Activated CD8-positive, alpha-beta memory T cell treated with anti-CD3 and anti-CD28 coated beads for 4 hours (primary cell): Measurements from ENCODE around the gene CCL18.
"Not testable (repeated sequence)": the region's sequence is repeated elsewhere in the genome, so short reads cannot be mapped to it uniquely, and the experiment has no call there.

Experiments
- DNase-seq, 2 donors: peaks; one replicate each; pipeline ENCODE4 v3.0.0-alpha.2; 2020; ENCODE audit warnings: low read depth in 2 of 2

The CCL18 gene

DNA sequence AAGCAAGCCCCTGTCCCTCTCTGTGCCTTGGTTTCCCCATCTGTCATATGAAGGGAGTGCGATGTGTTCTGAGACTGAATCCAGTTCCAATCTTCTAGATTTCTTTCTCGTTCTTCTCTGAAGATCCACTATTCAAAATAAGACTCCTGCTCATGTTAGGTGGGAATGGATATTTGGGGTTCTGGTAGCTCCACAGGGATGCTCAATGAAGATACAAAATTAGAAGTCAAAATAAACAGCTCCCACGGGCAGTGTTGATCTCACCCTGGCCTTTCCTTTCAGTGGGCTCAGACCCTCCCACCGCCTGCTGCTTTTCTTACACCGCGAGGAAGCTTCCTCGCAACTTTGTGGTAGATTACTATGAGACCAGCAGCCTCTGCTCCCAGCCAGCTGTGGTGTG, 40.2 kb downstream of the CCL18 start:
- DNase-seq = not testable (repeated sequence)

DNA sequence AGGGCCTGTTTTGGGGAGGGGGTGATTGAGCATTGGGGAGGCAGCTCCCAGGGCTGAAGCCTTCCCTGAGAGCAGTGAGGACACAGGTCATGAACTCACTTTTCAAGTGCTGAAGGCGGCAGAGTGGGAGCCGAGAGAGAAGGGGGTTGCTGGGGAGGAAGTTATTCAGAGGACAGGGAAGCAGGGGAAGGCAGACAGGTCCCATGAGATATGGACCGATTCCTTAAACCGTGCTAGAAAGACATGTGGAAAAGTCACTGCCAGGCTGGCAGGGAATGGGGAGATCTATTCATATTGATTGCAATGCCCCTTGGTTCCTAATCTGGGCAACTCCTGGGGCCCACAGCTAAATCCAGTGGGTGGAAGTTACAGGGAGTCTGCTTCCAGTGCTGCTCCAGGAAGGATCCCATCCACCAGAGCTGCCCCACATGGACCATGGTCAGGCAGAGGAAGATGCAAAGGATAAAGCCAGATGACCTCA, 40.7 kb downstream of the CCL18 start:
- DNase-seq = no peak

DNA sequence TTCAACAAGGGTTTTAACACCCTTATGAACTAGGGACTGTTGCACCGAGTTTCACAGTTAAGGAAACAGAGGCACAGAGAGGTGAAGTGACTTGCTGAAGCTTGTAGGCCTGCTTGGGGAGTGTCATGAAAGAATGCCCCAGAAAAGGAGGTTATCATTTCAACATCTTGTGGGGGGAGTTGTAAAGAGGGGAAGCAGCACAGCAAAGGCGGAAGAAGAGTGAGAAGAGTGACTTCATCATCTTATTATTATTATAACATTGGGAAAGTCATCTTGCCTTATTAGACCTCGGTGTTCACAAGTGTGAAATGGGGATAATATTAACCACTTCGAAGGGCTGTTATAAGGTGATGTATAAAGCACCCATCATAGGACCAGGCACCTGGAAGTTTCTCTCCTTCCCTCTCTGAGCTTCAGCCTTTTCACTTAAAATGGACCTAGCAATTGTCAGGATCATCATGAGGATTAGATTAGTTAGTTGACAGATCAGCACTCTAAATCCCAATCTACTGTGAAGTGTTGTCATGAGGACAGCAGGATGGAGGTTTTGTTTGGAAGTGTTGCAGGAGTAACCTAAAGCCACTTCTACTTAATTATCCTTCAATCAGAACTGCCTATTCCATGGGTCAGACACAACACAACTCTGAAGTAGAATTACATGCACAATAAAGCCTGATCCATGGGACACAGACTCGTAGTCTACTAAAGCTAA, 41.9 kb downstream of the CCL18 start:
- DNase-seq = no peak

DNA sequence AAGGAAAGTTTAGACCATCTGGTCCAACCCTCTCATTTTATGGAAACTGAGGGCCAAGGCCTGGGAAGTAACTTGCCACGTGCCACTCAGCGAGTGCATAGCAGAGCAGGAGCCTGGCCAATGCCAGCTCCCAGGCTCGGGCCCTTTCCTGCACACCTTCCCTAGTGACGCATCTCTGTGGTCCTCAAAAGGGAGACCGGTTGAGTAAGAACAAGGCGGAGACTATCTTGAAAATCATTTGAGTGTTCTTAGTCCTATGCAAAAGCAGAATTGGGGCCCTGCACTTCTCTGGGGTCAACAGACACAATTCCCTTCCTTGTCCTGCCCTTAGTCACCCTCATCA, 42.4 kb downstream of the CCL18 start:
- no peak for DNase-seq

DNA sequence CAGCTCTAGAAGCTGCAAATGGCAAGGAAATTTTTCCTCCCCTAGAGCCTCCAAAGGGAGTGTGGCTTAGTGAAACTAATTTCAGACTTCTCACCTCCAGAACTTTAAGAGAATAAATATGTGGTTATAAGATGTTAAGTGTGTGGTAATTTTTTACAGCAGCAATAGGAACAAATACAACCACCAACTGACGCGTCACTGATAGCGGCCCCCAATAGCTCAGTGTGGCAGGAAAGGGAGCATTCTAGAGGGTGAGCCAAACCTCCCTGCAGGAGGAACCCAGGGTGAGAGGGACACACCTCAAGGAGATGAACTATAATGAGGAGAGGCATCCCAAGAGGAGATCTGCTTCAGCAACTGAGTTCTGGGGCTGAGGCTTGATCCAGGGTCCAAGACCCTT, 43.6 kb downstream of the CCL18 start:
- DNase-seq = no peak

DNA sequence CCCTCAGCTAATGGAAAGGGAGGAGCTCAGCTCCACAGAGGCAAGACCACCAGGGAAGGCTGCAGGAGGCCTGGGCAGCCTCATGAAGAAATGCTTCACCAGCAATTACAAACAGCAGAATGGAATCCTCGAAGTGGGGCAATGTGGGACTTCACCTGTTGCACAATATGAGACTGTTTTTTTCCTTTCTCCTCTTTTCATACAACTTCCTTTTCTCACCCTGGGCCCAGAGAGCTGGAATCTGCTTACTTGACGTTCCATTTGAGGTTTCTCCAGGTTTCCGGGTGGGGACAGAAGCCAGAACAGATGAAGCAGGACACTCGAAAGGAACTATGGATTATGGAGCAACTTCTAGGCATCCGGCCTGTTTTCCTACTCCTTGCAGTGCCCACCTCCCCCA, 44.2 kb downstream of the CCL18 start:
- DNase-seq = not testable (repeated sequence)

DNA sequence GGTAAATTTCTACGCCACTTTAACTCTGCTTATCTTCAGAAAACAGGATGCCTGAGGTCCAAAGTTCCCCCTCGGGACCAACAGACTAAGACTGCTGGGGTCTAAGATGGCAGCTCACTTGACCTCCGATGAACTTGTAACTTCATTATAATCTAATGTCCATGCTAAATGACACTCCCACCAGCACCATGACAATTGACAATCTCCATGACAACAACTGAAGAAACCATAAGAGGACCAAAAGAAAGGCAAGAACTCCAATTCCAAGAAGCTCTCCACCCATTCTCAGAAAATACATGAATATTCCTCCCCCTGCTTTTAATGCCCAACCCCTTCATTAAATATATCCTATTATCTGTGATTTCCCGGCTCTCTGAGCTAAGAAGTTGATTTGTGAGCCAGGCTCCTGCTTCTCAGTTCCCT, 47.0 kb downstream of the CCL18 start:
- DNase-seq = no peak

DNA sequence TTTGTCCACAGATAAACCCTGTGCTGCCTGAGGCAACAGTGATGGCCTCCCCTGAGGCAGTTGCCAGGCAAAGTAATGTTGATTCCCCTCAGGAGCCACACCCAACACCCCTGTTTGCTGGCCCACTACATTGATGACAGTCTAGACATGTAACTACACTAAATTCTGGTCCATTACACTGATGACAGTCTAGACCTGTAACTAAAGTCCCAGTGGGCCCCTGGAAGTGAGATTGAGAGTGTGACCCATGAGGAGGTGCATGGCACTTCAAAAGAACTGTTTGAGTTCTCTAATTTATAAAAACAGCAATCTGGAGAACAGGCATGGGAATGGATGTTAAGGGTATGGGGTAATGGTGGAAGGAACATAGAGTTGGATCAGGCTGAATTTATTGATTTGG, 48.5 kb downstream of the CCL18 start:
- no peak for DNase-seq

DNA sequence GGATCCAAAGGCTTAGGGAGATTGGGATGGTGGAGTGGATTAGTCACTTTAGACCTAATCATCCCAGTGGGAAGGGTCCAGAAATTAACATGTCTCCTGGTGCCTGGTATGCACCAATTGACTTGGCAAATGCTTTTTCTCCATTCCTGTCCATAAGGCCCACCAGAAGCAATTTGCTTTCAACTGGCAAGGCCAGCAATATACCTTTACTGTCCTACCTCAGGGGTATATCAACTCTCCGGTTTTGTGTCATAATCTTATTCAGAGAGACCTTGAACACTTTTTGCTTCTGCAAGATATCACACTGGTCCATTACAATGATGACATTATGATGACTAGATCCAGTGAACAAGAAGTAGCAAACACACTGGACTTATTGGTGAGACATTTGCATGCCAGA, 49.1 kb downstream of the CCL18 start:
- DNase-seq = not testable (repeated sequence)

DNA sequence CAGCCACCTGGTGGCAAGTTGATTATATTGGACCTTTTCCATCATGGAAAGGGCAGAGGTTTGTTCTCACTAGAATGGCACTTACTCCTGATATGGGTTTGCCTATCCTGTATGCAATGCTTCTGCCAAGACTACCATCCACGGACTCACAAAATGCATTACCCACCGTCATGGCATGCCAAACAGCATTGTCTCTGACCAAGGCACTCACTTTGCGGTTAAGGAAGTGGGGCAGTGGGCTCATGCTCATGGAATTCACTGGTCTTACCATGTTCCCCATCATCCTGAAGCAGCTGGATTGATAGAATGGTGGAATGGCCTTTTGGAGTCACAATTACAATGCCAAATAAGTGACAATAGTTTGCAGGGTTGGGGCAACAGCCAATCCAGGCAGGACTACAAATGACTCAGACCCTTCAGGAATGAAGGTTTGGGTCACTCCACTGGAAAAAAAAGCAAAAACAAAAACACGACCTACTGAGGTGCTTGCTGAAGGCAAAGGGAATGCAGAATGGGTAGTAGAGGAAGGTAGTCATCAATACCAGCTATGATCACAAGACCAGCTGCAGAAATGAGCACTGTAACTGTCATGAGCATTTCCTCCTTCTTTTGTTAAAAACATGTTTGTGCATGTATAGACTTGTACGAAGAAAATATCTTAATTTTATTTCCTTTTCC, 51.0 kb downstream of the CCL18 start:
- not testable (repeated sequence) for DNase-seq

DNA sequence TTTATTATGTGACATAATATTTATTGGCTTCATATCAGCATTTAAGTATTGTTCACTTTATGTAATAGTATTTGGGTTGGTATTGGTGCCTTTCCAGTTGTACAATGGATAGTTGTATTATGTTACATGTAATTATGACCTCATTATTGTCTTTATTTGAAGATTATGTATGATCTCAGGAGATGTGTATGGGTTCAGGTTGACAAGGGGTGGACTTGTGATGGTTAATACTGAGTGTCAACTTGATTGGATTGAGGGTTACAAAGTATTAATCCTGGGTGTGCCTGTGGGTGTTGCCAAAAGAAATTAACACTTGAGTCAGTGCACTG, 51.5 kb downstream of the CCL18 start:
- DNase-seq = not testable (repeated sequence)

DNA sequence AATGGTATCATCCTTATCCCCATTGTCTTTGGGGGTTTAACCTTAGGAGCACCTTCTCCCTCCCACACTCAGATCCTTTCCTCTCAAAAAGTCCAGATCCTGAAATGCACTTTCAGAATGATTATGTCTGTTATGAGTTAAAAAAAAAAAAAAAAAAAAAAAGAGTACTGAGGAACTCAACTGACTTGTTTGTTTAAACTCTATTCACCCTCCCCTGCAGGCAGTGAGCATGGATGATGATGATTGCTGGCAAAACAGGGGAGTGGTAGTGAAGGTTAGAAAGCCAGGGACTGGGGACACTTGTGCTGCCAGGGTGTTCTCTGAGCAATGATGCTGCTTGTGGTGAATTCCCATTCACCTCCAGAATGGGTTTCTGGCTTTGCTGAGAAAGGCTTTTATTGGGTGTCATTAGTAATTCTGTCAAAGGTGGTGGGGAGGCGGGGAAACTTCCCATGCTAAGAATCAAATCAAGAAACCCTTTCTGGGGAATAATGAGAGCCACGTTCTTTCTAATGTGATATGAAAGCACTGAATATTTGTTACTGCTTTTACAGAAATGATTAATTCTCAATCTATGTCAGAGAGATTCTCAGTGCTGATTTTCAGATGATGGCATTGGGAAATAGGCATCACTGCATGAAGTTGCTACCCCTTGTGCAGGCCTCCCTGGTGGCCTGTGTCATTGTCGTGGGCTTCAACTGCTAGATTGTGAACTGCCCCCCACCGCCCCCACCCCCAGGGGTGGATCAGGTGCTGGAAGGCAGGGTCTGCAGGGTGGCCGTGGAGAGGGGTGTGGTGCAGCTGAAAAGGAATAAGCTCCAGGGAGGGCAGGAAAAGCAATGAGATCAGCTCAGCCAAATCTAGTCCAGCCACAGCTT, 53.7 kb downstream of the CCL18 start:
- DNase-seq = no peak

DNA sequence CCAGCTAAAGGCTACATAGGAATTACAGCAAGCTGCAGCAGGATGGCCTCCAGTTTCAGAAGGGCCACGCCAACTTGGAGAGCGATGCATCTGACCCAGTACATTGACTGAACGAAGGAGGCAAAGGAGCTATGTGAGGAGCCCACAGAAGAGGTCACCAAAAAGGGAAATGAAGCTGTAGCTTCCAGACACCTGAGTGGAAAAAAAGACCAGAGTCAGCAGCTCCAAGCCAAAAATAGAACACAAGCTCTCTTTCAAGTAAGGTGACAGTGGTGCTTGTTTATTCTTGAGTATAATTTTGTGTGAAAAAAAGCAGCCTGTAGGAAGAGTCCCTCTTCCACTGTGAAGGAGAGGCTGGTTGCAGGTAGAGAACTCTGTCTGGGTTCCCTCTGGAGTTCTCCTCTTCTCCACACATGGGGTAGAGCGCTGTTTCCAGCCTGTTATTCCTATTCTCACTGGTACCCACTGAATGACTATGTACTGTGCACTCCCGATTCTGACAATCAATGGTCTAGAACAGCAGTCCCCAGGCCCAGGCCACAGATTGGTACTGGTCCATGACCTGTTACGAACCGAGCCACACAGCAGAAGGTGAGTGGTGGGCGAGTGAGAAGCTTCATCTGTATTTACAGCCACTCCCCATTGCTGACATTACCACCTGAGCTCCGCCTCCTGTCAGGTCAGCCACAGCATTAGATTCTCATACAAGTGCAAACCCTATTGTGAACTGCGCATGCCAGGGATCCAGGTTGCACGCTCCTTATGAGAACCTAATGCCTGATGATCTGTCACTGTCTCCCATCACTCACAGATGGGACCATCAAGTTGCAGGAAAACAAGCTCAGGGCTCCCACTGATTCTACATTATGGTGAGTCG, 54.6 kb downstream of the CCL18 start:
- no peak for DNase-seq

DNA sequence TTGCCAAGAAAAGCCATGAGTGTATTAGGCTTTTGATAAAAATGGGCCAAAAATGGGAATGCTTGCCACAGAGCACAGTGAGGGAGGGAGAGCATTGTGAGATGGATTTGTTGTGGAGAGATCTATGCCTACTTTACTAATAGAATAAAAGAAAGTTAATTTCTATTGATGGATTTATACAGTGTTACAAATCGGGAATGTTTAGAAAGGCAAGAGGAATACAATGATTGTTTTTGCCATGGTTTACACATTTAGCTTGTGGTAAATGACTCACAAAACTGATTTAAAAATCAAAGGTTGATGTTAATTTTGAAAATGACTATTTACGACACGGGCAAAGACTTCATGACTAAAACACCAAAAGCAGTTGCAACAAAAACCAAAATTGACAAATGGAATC, 56.1 kb downstream of the CCL18 start:
- DNase-seq = no peak

DNA sequence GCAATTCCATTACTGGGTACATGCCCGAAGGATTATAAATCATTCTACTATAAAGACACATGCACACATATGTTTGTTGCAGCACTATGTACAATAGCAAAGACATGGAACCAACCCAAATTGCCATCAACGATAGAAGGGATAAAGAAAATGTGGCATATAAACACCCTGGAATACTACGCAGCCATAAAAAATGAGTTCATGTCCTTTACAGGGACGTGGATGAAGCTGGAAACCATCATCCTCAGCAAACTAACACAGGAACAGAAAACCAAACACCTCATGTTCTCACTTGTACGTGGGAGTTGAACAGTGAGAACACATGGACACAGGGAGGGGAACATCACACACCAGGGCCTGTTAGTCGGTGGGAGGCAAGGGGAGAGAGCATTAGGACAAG, 57.0 kb downstream of the CCL18 start:
- not testable (repeated sequence) for DNase-seq
